GM23338 (cell line): ENCODE data around the gene GLOD5.

Source experiments
- EZH2 ChIP-seq: fragments of 200-600 bp; sonication (generic); IDR thresholded peaks from one replicate; pipeline ENCODE4 v1.8.0; 2017; ENCODE audit warnings: antibody characterized with exemption, mild to moderate bottlenecking, low read depth; ENCODE audit not compliant: unreplicated experiment
- NANOG ChIP-seq: IDR thresholded peaks from 2 replicates; pipeline ENCODE4 v1.6.1; 2016; ENCODE audit warnings: antibody characterized with exemption, borderline replicate concordance
- TF ChIP-seq, protein P1 (sequence below), 2 experiments: fragments of 200-600 bp in 1 of 2; sonication (generic) in 1 of 2; conservative IDR thresholded peaks; 2 replicates each; pipeline versions ENCODE4 v1.5.1 to v1.6.1; 2016 to 2017; ENCODE audit warnings: antibody characterized with exemption in 2 of 2, low read depth in 2 of 2, mild to moderate bottlenecking in 2 of 2, moderate library complexity in 1 of 2

DNA sequence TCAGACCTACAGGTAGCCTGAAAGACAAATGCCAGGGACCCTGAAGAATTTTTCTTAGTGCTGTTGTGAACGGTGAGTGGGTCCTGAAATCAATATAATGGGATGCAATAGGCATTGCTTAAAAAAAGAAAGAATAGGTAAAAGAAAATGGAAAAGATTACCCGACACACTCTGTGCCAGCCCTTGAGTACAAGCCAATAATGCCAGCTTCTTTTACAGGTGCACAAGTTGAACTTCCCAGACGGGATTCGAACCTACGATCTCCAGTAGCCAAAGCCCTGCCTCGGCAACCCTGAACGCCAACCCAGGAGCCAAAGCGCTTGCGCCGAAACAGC is 24.7 kb upstream of the GLOD5 start:
- TF ChIP-seq NANOG (no peak), EZH2 (no peak)
- TF ChIP-seq, protein P1, sequence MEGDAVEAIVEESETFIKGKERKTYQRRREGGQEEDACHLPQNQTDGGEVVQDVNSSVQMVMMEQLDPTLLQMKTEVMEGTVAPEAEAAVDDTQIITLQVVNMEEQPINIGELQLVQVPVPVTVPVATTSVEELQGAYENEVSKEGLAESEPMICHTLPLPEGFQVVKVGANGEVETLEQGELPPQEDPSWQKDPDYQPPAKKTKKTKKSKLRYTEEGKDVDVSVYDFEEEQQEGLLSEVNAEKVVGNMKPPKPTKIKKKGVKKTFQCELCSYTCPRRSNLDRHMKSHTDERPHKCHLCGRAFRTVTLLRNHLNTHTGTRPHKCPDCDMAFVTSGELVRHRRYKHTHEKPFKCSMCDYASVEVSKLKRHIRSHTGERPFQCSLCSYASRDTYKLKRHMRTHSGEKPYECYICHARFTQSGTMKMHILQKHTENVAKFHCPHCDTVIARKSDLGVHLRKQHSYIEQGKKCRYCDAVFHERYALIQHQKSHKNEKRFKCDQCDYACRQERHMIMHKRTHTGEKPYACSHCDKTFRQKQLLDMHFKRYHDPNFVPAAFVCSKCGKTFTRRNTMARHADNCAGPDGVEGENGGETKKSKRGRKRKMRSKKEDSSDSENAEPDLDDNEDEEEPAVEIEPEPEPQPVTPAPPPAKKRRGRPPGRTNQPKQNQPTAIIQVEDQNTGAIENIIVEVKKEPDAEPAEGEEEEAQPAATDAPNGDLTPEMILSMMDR (conservative IDR thresholded peaks at IDR 0.05; ENCODE audit: low read depth in 2 of 2) = no peak
